Neutrophil (primary cell): ENCODE results near the gene PLEKHF1.

ENCODE experiments used
- H3K27ac ChIP-seq: fragments of 200-600 bp; sonication (generic); 2 replicates; pipeline ENCODE4 v1.5.1; 2016; ENCODE audit warnings: mild to moderate bottlenecking, moderate library complexity
- H3K27me3 ChIP-seq: fragments of 200-600 bp; sonication (generic); 2 replicates; pipeline ENCODE4 v1.6.0; 2016; ENCODE audit warnings: mild to moderate bottlenecking
- H3K36me3 ChIP-seq: fragments of 200-600 bp; sonication (generic); 2 replicates; pipeline ENCODE4 v1.5.1; 2017
- H3K4me1 ChIP-seq, 2 experiments: fragments of 200-600 bp in 1 of 2; sonication (generic) in 1 of 2; 1 replicate in 1 of 2; 2 replicates in 1 of 2; pipeline versions ENCODE4 v1.5.1 to v1.6.1; 2013 to 2016; ENCODE audit warnings: low read depth in 1 of 2, low read length in 1 of 2, mild to moderate bottlenecking in 1 of 2, moderate library complexity in 1 of 2; ENCODE audit not compliant: control insufficient read depth in 1 of 2, insufficient read depth in 1 of 2
- H3K4me3 ChIP-seq, 2 experiments: fragments of 200-600 bp in 1 of 2; sonication (generic) in 1 of 2; 1 replicate in 1 of 2; 2 replicates in 1 of 2; pipeline ENCODE4 v1.5.1; 2013 to 2016; ENCODE audit warnings: low read depth in 1 of 2, low read length in 1 of 2, mild to moderate bottlenecking in 1 of 2, moderate library complexity in 1 of 2
- H3K9me3 ChIP-seq: fragments of 200-600 bp; sonication (generic); 2 replicates; pipeline ENCODE4 v1.5.1; 2016
- CTCF ChIP-seq: fragments of 200-600 bp; sonication (generic); IDR thresholded peaks from 2 replicates; pipeline ENCODE4 v1.5.1; 2016; ENCODE audit warnings: antibody characterized with exemption

The PLEKHF1 gene

GRCh38 chr19:29658221-29658991 lies 6.9 kb upstream of the PLEKHF1 start:
- Histone ChIP-seq H3K4me1 (no peaks in the 10 kb centered on the region), H3K27ac (no peak overlapping the region), H3K36me3 (no peaks in the 10 kb centered on the region), H3K27me3 (peaks cover 9% of the 10 kb centered on the region), H3K4me3 (no peak overlapping the region), H3K9me3 (no peaks in the 10 kb centered on the region)
- TF ChIP-seq CTCF: no peak

- no peaks in the 10 kb centered on the region for H3K36me3 ChIP-seq
- peaks cover 32% of the 10 kb centered on the region for H3K27me3 ChIP-seq
- H3K9me3 ChIP-seq: no peaks in the 10 kb centered on the region
- no peak overlapping the region for H3K4me3 ChIP-seq
- no peak overlapping the region for H3K27ac ChIP-seq
- peaks cover 8 to 9% of the 10 kb centered on the region in 2 experiments for H3K4me1 ChIP-seq
- no peak for TF ChIP-seq CTCF
These were observed 4.4 kb upstream of the PLEKHF1 start for GRCh38 chr19:29660835-29661234.

GRCh38 chr19:29662278-29662603 lies 3.0 kb upstream of the PLEKHF1 start:
- Histone ChIP-seq H3K4me1 (peaks cover 12 to 14% of the 10 kb centered on the region in 2 experiments), H3K36me3 (no peaks in the 10 kb centered on the region), H3K27me3 (peaks cover 46% of the 10 kb centered on the region), H3K9me3 (no peaks in the 10 kb centered on the region), H3K27ac (no peak overlapping the region), H3K4me3 (no peak overlapping the region)
- TF ChIP-seq CTCF: no peak

GRCh38 chr19:29662604-29663404 lies 2.5 kb upstream of the PLEKHF1 start:
- H3K36me3 ChIP-seq: no peaks in the 10 kb centered on the region
- TF ChIP-seq CTCF: no peak
- no peak overlapping the region for H3K4me3 ChIP-seq
- no peaks in the 10 kb centered on the region for H3K9me3 ChIP-seq
- peaks cover 52% of the 10 kb centered on the region for H3K27me3 ChIP-seq
- peaks cover 12 to 14% of the 10 kb centered on the region in 2 experiments for H3K4me1 ChIP-seq
- H3K27ac ChIP-seq: no peak overlapping the region

GRCh38 chr19:29663861-29664752 lies 1.2 kb upstream of the PLEKHF1 start:
- no peak for TF ChIP-seq CTCF
- H3K36me3 ChIP-seq: no peaks in the 10 kb centered on the region
- peaks cover 62% of the 10 kb centered on the region for H3K27me3 ChIP-seq
- H3K27ac ChIP-seq: no peak overlapping the region
- no peaks in the 10 kb centered on the region for H3K9me3 ChIP-seq
- H3K4me1 ChIP-seq: peaks cover 12 to 14% of the 10 kb centered on the region in 2 experiments
- H3K4me3 ChIP-seq: no peak overlapping the region
